HG03108 (cell line): ENCODE results near the gene COL8A2.
"Not testable (repeated sequence)": the region's sequence is repeated elsewhere in the genome, so short reads cannot be mapped to it uniquely, and the experiment has no call there.

Experiments used
- ATAC-seq: cut with Tn5 transposase; IDR thresholded peaks from one replicate; pipeline ENCODE4 v1.9.1; 2021; ENCODE audit warnings: moderate library complexity; ENCODE audit not compliant: unreplicated experiment

Gene COL8A2

DNA sequence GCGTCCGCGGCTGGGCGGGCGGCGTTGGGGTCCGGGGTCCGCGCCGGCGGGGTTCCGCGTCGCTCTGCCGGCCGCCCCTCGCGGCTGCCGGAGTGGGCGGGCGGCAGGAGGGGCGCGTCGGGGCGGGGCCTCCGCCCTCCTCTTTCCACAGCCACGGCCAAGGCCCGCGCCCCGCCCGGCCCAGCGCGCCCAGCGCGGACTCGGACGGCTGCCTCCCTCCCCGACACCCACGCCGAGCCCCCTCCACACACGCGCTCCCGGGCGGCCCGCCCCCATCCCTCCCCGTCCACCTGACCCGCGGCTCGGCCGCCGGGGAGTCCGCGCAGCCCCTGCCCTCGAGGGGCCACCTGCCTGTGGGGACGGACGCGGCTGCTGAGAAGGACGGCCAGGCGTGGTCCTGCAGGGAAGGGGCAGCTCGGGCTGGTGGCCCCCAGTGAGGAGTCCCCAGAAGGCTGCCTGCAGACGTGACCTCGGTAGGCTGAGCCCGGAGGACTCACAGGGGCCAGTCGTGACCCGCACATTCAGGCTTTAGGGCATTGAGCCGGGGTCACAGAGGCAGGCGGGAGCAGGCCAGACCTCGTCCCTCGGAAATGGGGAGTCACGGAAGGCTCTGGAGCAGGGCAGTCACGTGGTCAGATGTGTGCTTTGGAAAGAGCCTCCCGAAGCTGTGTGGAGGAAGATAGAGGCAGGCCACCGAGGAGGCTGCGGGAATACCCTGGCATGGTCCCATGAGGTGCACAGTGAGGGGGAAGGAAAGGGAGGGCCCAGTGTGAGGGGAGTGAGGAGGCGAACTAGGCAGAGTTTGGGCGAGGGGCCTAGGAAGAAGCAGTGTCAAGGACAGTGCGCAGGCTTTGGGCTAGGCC lies at the start of gene COL8A2:
Gene COL8A2 (minus strand): TSS at position 94 of the 863 bp plus-strand sequence. CDS start 24,980 bp downstream, outside the sequence.
- ATAC-seq, result no peak

DNA sequence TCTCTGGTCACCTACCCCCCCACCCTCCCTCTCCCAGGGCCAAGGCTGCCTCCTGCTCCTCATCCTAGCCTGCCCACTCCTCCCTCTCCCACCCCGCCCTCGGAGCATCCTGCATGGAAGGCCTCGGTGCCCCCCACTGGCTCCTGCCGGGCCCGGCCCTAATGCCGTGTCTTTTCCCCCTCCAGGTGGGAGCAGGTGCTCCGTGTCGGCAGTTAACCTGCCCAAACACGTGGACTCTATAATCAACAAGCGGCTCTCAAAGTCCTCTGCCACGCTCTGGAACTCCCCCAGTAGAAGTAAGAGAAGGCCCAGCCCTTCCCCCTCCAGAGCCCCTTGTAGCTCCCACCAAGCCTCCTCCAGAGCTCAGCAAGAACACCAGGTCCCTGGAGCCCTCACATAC lies 49.7 kb upstream of the COL8A2 start:
- no peak for ATAC-seq

DNA sequence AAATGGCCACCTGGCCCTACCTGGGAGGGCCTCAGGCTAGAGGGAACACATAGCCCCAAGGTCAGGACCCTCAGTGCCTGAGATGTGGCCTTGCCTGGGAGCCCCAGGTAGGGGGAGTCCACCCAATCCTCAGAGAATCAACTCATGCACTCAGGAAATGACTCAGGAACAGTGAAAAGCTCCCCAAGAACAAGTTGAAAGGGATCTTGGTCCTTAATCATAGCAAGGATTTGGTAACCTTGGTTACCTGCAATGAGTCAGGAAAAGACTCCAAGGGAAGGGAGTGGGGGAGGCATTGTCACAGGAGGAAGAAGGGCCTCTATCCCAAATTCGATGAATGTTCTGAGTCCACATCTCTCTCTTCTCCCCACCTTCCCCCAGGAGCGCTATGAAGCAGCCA lies 48.0 kb upstream of the COL8A2 start:
- no peak for ATAC-seq

DNA sequence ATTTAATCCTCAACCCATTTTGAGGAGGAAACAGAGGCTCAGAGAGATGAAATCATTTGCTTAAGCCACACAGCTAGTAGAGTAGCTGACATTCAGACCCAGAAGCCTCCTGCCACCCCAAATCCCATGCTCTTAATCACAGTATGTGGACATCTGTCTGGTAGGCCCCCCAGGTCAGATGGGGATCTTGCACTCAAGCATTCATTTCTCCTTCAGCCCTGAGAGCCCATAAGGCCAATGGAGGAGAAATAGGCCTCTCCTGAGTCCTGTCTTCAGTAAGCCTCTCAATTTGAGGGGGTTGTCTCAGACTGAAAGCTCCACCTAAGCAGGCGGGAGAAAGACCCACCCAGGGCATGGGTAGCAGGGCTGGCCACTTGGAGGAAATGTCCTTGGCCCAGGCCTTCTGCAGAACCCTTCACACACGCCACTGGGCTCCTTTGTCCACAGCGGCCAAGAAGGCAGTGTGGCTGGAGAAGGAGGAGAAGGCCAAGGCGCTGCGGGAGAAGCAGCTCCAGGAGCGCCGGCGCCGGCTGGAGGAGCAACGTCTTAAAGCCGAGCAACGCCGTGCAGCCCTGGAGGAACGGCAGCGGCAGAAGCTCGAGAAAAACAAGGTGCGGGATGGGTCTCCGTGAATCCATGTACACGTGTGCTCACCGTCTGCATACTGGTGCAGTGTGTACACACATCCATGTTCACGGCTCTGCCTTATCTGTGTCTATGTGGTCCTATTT lies 47.2 kb upstream of the COL8A2 start:
- ATAC-seq, result no peak

DNA sequence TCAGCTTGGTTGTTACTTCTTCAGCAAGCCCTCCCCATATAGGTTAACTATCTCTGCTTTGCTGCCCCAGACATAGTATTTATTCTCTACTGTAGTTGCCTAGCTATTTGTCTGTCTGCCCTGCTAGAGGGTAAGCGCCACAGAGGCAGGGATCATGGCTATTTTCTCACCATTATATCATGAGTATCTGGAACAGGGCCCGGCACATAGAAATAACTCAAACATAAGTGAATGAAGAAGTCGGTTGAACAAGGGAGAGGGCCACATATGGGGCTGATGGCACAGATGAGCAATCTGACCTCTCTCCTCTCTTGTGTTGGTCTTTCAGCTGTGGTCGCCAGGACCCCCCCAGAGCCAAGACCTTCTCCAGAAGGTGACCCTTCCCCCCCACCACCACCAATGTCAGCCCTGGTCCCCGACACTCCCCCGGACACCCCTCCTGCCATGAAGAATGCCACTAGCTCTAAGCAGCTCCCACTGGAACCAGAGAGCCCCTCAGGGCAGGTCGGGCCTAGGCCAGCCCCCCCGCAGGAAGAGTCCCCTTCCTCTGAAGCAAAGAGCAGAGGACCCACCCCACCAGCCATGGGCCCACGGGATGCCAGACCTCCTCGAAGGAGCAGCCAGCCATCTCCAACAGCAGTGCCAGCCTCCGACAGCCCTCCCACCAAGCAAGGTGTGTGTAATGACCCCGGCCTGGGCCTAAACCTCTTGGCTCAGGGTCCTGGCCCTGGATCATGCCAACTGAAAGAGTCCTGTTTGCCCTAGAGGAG lies 45.8 kb upstream of the COL8A2 start:
- no peak for ATAC-seq

DNA sequence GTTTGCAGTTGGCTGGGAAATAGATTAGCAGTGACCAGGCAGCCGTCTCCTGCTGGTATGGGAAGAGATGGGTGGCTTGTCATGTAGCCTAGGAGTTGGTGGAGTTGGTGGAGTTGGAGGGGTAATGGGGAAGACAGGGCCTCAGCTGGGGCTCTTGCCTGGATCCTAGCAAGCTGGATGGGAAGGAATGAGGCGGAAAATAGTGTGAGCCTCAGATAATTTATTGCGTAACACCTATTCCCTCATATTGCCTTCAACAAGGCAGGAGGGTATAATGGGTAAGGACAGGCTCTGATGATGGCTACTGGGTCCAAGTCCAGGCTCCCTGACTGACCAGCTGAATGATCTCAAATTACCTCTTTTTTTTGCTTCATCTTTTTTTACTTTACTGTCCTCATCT lies 43.5 kb upstream of the COL8A2 start:
- ATAC-seq, result no peak

DNA sequence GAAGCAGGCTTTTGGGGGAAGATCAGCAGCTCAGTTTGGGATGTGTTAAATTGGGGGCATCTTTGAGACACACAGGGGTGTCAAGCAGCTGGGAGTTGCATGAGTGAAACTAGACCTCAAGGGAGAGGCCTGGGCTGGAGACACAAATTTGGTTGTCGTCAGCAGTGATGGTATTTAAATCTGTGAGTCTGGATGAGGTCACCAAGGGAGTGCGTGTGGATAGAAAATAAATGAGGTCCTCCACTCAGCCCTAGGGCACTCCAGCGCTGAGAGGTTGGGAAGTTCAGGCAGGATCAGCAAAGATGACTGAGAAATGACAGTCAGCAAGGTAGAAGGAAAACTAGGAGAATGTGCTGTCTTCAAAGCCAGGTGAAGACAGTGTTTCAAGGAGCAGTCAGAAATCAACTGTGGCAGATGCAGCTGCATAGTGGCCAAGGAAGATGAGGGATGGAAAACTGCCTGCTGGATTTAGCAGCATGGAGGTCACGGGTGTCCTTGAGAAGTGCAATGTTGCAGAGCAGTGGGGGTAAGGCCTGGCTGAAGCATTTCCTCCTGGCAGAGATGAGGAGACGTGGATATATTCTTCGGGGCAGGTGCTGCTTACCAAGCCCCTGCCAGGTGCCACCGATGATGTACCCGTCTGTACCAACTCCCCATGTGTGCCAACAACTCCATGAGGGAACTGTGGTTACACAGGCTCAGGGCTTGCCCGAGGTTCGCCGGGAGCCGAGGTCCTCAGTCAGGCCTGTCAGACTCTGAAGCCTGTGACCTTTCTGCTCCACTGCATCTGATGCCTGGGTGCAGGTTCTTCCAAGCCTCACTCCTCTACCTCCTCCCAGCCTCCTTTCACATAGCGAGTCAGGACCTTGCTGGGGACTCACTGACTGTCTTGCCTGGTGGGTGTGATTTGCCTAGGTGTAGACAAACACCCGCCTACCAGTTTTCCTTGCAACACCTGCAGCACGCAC lies 42.2 kb upstream of the COL8A2 start:
- ATAC-seq, result no peak

DNA sequence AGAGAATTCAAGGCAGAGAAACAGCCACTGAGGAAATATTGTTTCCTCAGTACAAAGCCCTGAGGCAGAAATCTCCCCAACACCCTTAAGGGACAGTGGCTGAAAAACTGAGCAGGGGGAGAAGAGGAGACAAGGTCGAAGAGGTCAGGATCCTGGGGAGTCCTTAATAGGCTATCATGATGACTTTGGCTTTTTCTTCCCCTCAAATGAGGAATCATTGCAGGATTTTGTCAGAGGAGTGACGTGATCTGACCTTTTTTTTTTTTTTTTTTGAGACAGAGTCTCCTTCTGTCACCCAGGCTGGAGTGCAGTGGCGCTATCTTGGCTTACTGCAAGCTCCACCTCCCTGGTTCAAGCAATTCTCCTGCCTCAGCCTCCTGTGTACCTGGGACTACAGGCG lies 41.1 kb upstream of the COL8A2 start:
- no peak for ATAC-seq

DNA sequence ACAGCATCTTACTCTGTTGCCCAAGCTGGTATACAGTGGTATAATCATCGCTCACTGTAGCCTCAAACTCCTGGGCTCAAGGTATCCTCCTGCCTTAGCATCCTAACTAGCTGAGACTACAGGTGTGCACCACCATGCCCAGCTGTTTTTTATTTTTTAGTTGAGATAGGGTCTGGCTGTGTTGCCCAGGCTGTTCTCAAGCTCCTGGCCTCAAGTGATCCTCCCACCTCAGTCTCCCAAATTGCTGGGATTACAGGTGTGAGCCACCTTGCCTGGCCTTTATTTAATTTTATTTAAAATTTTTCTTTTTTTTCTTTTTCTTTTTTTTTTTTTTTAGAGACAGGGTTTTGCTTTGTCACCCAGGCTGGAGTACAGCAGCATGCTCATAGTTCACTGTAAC lies 40.1 kb upstream of the COL8A2 start:
- ATAC-seq, result no peak

DNA sequence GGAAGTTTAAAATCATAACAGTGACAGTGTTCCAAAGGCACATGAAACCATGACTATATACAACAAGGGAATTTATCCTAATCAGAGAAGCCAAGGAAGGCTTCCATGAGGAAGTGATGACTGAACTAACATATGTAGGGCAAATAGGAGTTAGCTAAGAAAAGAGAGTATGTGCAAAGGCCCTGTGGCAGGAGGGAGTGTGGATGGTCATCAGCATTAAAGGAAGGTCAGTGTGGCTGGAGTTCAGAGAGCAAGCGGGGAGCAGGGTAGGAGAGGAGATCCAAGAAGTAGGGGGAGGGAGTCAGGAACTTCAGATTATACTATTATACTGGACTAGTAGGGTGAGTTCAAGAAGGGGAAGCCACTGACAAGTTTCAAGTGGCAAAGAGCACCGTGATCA lies 39.3 kb upstream of the COL8A2 start:
- no peak for ATAC-seq

DNA sequence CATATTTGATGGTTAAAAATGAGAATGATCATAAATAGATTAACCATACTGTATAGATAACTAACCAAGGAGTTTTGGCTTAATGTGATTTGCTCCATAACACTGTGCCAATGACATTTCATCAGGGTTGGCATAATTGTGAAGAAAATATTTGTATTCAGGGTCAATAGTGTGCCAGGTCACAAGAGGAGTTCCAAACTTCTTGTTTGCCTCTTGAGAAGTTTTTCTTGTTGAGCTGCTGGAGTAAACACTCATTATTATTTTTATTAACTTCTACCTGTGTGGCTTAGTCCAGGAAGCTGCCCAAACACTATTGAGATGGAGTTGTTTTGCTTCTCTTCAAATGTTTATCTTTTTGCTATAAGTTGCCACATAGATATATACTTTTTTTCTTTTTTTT lies 38.4 kb upstream of the COL8A2 start:
- ATAC-seq, result no peak

DNA sequence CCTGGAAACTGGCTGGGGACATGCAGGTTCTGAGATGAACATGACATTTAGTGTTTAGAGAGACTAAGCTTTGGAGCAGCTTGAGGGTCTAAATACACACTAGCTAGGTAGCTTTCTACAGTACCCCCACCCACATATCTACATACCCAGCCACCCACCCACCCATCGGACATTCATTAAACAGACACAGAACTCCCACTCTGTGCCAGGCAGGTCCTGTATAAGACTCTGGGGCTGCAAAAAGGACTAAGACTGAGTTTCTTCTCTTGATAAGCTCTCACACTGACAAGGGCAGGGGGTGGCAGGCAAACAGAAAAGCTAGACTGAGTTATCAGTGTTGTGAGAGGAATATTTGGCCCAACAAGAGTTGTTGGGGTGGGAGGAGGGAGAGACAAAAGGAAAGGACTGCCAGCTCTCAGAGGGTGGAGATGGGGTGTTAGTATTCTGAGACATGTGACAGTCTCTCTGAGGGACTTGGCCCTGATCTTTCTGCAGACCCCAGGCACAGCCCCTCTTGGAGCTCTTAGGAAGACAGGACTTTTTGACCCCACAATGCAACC lies 37.7 kb upstream of the COL8A2 start:
- ATAC-seq, result no peak

DNA sequence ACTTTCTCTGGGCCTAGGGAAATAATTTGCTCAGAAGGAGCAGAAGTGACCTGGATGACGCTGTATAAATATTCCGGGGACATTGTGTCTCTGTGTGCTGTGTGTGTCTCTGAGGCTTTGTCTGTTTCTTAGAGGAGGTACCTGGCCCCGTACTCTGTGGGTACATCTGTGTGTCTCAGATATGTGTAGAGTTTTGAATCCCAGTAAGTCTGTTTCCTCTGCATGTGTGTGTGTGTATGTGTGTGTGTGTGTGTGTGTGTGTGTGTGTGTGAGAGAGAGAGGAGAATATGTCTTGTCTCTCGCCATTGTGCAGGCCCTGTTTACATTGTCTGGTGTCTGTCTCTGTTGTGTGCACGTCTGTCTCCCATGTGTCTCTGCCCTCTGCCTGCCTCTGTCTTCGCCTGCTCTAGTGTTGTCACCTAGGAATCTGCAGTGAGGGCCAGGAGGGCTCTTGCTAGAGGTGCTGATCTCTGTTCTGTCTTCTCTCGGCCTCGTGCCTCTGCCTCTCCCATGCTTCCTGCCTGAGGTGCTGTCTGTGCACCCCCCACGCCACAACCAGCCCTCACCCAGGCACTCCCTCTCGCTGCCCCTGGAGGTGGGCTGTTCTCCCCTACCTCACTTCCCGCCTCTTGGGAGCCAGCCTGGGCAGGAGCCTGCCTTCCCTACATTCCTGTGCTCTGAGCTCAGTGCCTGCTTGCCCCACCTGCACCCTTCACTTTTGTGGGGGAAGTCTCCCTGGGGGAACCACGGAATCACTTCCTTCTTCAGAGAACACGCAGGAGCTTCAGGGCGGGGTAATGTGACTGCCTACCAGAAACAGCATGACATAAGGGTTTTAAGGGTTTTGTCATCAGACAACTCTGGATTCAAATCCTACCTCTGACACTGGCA lies 36.9 kb upstream of the COL8A2 start:
- ATAC-seq, result peak; percentile 41

DNA sequence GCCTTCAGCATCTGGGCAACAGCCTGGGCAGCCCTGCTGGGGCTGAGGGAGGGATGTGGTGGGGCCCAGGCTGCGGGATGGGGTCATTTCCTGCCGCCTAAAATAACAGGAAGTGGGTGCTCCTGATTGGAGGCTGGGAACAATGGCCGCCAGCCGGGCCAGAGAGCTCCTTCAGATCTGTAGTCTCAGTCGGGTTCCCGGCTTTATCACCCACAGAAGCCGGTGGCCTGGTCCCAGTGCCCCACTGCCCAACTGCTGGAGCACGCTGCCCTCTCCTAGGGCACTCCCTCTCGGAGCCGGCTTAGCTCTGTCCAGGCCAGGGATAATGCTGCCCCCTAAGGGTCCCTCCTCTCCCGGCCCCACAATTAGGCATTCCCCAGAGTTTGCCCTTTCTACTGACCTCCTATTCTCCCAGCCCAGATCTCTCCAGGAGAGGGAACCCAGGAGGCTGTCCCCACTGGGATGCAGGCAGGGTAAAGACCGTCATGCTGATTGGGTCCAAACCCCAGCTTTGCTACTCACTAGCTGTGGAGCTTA lies 36.0 kb upstream of the COL8A2 start:
- ATAC-seq, result peak; percentile 35

DNA sequence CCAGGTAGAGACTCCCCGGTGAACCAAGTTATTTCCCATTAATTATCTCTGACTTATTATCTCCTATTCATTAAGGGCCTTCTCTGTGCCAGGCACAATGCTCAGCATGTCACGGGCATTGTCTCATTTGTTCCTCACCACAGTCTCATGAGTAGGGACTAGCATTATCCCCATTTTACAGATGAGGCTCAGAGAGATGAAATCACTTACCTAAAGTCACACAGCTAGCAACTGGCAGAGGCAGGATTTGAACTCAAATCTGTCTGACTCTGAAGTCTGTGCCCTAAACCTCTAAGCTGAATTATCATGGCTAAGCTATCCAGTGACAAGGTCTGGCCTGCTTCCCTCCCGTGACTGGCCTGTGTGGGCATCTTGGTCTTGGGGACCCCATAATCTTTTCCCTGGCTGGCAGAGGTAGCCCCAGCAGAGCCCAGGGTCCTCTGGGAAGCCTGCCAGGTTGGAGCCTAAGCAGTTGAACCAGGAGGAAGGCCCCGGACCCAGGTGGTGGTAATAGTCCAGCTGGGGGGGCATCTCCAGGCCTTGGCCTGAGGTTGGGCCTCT lies 35.4 kb upstream of the COL8A2 start:
- no peak for ATAC-seq

DNA sequence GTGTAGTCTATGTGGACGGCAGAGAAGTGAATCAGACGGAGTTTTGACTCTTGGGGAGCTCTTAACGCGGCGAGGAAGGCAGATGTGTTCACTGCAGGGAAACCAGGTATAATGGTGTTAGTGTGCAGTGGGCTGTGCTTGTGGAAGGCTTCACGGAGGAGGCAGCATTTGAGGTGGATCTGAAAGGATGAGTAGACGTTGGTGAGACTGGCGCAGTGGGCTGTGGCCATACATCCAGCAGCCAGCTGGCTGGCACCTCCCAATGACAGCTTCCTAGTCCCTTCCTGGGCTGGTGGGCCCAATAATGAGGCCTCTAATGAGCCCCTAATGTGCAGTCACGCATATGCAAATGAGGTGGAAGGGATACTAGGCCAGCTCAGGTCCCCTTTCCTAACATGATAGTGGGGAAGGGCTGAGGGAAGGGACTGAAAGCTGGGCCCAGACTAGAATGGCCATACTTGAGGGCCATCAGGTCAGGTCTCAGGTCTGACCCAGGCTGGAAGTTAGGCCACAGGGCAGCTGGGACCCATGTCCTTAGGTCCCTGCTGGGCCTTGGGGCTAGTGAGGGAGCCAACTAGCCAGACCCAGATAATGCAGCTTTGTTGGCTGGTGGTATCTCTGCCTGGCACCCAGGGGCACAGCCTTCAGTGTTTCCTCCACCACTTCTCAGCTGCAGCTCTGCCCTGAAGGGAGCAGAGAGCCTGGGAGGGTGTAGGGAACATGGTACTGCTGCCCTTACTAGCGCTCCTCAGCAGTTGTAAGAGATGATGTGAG lies 34.8 kb upstream of the COL8A2 start:
- no peak for ATAC-seq

DNA sequence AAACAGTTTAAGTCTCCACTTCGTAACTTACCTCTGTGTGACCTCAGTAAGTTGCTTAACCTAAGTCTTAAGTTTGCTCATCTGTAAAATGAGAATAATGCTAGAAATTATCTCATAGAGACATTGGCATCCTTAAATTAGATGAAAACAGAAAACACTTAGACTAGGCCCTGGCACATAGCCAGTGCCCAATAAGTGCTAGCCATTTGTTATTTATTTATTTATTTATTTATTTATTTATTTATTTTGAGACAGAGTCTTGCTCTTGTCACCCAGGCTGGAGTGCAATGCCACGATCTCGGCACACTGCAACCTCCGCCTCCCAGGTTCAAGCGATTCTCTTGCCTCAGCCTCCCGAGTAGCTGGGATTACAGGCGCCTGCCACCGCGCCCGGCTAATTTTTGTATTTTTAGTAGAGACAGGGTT lies 33.8 kb upstream of the COL8A2 start:
- not testable (repeated sequence) for ATAC-seq
